K562 (cell line): ENCODE measurements around the gene DPH1. TPM values are rescaled to one million over a fixed set of nuclear protein-coding genes. Genes with fewer than 3 reads are reported as not detected.

Experiments used
- ATF1 ChIP-seq, 2 experiments: fragments of 450-650 bp in 1 of 2; IDR thresholded peaks; 2 replicates each; pipeline ENCODE4 v1.6.1; 2016; ENCODE audit warnings: missing compliant biosample characterization in 1 of 2, missing genetic modification characterization in 1 of 2
- CREB5 ChIP-seq: fragments of 250-450 bp; sonication (Bioruptor Pico); IDR thresholded peaks from 2 replicates; pipeline ENCODE4 v1.5.0; 2020; ENCODE audit warnings: mild to moderate bottlenecking
- ETV1 ChIP-seq: fragments of 450-650 bp; conservative IDR thresholded peaks from 2 replicates; pipeline ENCODE4 v1.6.1; 2016; ENCODE audit warnings: missing genetic modification characterization, control low read depth, low read depth, missing compliant biosample characterization
- FOXP1 ChIP-seq: sonication (generic); formaldehyde crosslinking; IDR thresholded peaks from 2 replicates; pipeline ENCODE4 v1.8.0; 2022; ENCODE audit warnings: mild to moderate bottlenecking, missing genetic modification reagents
- FUS ChIP-seq: fragments of 200-400 bp; formaldehyde crosslinking; optimal IDR thresholded peaks from 2 replicates; pipeline ENCODE3; 2017; ENCODE audit warnings: low read depth, low read length
- MAFF ChIP-seq: IDR thresholded peaks from 2 replicates; pipeline ENCODE4 v1.6.1; 2012; ENCODE audit warnings: low read length, improper control_type of control experiment
- MAFK ChIP-seq: IDR thresholded peaks from 2 replicates; pipeline ENCODE4 v1.6.1; 2011; ENCODE audit warnings: low read length, improper control_type of control experiment
- NFIC ChIP-seq: fragments of 450-650 bp; IDR thresholded peaks from 2 replicates; pipeline ENCODE4 v1.6.1; 2017; ENCODE audit warnings: mild to moderate bottlenecking, inconsistent platforms
- RUNX1 ChIP-seq: sonication (generic); IDR thresholded peaks from 2 replicates; pipeline ENCODE4 v1.6.1; 2016; ENCODE audit warnings: antibody characterized with exemption, low read depth
- SMARCA4 ChIP-seq: fragments of 450-650 bp; IDR thresholded peaks from 2 replicates; pipeline ENCODE4 v1.6.1; 2016
- SREBF1 ChIP-seq: fragments of 150-350 bp; IDR thresholded peaks from 2 replicates; pipeline ENCODE4 v1.6.1; 2014; ENCODE audit warnings: antibody characterized with exemption, low read depth, low read length, borderline replicate concordance
- ZC3H8 ChIP-seq: fragments of 450-650 bp; IDR thresholded peaks from 2 replicates; pipeline ENCODE4 v1.6.1; 2017
- ZNF143 ChIP-seq: sonication (generic); formaldehyde crosslinking; IDR thresholded peaks from 2 replicates; pipeline ENCODE4 v1.9.0; 2022; ENCODE audit warnings: mild to moderate bottlenecking, missing genetic modification reagents
- ZNF551 ChIP-seq: fragments of 250-450 bp; sonication (Bioruptor Pico); IDR thresholded peaks from 2 replicates; pipeline ENCODE4 v1.5.0; 2021; ENCODE audit warnings: mild to moderate bottlenecking, moderate library complexity
- polyA plus RNA-seq, 8 experiments: library from polyadenylated mRNA; depleted of rRNA in 4 of 8; stranded (reverse) in 5 of 8; unstranded in 3 of 8; fragments of >200 nt; fragmentation: Nextera tagmentation in 2 of 8; fragmentation: Illumina TruSeq in 1 of 8; extraction: Ambion mirVana in 2 of 8; extraction: Trizol in 1 of 8; gene quantifications; 2 replicates each; pipeline versions ENCODE4 v1.2.1 to v1.2.3, GENCODE V29; 2011 to 2014; ENCODE audit warnings: inconsistent platforms in 1 of 8, missing spikeins in 1 of 8
- total RNA-seq, 7 experiments: library from RNA; depleted of rRNA in 6 of 7; stranded (reverse); fragments of >200 nt in 6 of 7; fragmentation: Illumina TruSeq in 2 of 7; extraction: Trizol in 2 of 7; gene quantifications; 2 replicates each; pipeline versions ENCODE4 v1.2.1 to v1.2.3, GENCODE V29; 2011 to 2021; ENCODE audit warnings: low replicate concordance in 1 of 7
- TF ChIP-seq, protein P1 (sequence below): fragments of 450-650 bp; IDR thresholded peaks from 2 replicates; pipeline ENCODE4 v1.6.1; 2018; ENCODE audit not compliant: partially characterized antibody

The DPH1 gene
- total and polyA plus RNA-seq, 9 of the 15 experiments (the other 6 are each of a cell fraction or from before 2014, with no cell fraction given), result 0.42 to 40.6 (median 20.2) TPM

- TF ChIP-seq ZC3H8, result no peak
- TF ChIP-seq NFIC, result no peak
- TF ChIP-seq ATF1 (CRISPR knock-in tag; IDR thresholded peaks at IDR 0.05), result 0 out of 2 replicates have a peak, but pooled peaks have one; percentile 12
- peak; percentile 30; the same call in 1 of the 2 replicates for TF ChIP-seq ATF1 (tag; IDR thresholded peaks at IDR 0.05)
- TF ChIP-seq RUNX1, result no peak
- no peak for TF ChIP-seq ZNF143
- no peak for TF ChIP-seq SMARCA4
- TF ChIP-seq CREB5 (CRISPR knock-in tag), result no peak
- TF ChIP-seq MAFF, result no peak
- TF ChIP-seq, protein P1, sequence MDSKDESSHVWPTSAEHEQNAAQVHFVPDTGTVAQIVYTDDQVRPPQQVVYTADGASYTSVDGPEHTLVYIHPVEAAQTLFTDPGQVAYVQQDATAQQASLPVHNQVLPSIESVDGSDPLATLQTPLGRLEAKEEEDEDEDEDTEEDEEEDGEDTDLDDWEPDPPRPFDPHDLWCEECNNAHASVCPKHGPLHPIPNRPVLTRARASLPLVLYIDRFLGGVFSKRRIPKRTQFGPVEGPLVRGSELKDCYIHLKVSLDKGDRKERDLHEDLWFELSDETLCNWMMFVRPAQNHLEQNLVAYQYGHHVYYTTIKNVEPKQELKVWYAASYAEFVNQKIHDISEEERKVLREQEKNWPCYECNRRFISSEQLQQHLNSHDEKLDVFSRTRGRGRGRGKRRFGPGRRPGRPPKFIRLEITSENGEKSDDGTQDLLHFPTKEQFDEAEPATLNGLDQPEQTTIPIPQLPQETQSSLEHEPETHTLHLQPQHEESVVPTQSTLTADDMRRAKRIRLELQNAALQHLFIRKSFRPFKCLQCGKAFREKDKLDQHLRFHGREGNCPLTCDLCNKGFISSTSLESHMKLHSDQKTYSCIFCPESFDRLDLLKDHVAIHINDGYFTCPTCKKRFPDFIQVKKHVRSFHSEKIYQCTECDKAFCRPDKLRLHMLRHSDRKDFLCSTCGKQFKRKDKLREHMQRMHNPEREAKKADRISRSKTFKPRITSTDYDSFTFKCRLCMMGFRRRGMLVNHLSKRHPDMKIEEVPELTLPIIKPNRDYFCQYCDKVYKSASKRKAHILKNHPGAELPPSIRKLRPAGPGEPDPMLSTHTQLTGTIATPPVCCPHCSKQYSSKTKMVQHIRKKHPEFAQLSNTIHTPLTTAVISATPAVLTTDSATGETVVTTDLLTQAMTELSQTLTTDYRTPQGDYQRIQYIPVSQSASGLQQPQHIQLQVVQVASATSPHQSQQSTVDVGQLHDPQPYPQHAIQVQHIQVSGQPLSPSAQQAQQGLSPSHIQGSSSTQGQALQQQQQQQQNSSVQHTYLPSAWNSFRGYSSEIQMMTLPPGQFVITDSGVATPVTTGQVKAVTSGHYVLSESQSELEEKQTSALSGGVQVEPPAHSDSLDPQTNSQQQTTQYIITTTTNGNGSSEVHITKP, result no peak
- TF ChIP-seq FOXP1 (CRISPR knock-in tag), result peak; percentile 61; the same call in 1 of the 2 replicates
- no peak for TF ChIP-seq ZNF551 (CRISPR knock-in tag)
- TF ChIP-seq SREBF1, result no peak
- no peak for TF ChIP-seq ETV1 (tag)
- TF ChIP-seq MAFK, result no peak
- no peak for TF ChIP-seq FUS
Observed at GRCh38 chr17:2029911-2030778, at the start of gene DPH1 (continued).
